Measurements from ENCODE around the gene TBX5.

TBX5 gene

DNA sequence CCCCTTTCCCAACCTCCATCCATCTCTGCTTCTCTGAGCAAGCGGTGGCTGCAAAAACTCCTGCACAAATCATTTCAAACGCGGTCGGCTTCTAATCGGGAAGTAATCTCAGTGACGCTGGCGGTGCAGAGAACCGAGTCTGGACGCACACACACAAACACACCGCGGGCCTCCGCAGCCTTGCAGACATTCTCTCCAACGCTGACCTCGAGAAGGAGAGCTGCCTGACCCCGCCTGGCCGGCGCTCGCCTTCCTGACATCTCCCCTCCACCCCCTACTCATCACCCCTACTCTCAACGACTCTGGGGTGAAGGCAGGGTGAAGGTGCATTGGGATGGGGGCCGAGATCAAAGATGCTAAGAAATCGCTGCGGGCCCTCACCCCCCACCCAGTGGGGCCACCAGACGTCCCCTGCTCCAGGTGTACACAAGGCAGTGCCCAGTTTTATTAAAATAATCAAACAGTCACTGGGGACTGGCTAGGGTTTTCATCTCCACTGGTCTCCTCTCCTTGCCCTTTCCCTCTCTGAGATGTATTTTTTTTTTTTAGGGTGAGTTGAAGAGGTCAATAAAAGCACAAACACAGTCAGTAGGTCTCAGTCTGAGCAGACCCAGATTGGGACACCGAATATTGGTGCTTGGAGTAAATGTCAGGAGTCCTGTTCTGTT, 506 bp upstream of the TBX5 start:
- no peak for DNase-seq (ENCODE audit: low read depth, low spot score)

DNA sequence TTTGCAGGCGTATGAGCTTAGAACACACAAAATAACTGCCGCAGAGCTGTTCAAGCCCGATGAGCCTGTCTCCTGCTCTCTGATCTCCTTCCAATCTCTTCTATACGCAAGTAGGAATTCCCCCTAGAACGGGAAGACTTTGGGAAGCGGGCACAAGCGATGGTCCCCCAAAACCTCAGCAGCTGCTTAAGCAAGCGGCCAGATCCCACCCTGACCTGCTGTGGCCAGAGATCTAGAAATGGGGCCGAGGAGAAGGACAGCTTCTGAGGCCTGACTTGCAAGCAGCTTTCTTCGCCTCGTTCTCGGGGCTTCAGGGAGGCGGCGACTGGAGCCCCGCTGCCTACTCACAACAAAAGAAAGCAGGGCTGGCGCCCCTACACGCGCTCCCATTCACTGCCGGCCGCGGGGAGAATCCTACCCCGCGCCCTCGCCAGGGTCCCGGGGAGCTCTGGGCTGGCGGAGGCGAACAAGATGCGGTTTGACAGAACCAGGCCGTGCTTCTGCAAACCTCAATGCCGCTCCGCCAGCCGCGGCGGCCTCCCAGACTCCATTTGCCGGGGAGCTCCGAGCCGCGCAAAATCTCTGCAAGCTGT, 922 bp downstream of the TBX5 start:
- no peak for DNase-seq (ENCODE audit: low read depth, low spot score)

DNA sequence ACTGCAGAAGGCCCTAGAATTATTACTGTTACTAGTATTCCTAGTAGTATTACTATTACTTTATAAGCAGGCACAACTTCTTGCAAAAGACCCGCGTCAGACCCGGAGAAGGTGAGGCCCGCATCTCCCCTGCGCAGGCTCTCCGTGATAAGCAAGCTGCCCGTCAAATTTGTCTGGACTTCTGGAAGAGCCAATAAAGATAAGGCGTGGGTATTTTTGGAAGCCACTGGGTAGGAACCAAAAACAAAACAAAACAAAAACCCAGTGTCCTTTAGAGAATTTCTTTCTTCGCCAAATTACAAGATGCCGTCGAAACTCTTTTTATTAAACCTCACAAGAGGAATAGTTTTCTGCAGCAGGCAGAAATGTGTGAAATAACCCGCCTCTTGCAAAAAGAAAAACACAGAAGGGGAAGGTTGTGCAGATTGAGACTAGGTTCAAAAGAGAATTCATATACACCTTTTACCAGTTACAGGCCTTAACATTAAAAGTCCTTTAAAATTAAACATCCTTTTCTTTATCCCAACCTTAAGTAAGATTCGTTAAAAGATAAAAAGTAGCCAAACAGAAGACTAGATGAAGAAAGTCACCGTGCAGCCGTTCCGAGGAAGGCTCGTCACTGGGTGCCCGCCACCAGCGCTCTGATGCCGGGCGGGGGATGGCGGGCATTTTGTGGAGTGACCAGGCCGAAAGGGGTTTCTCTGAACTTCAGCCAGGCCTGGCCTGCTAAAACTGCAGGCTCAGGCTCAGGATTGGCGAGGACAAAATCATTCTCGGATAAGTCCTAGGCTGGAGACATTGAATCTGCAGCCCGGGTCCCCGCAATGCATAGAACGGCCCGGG, 1.6 kb downstream of the TBX5 start:
- DNase-seq (ENCODE audit: low read depth, low spot score) = no peak

DNA sequence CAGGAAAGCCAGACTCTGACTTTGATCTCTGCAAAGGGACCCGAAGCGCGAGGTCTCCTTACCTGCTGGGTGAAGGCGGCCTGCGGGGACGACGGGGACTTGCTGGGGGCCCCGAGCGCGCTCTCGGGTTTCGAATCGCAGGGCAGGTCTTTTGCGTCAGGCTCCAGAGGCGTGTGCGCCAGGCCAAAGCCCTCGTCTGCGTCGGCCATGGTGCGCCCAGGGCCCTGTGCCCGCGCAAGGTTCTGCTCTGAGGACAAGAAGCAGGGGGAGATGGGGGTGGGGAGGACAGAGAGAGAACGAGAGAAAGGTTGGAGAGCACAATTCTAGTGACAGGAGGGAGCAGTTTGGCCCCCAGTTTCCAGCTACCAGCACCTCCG, 2.3 kb downstream of the TBX5 start:
- DNase-seq (ENCODE audit: low read depth, low spot score) = no peak

DNA sequence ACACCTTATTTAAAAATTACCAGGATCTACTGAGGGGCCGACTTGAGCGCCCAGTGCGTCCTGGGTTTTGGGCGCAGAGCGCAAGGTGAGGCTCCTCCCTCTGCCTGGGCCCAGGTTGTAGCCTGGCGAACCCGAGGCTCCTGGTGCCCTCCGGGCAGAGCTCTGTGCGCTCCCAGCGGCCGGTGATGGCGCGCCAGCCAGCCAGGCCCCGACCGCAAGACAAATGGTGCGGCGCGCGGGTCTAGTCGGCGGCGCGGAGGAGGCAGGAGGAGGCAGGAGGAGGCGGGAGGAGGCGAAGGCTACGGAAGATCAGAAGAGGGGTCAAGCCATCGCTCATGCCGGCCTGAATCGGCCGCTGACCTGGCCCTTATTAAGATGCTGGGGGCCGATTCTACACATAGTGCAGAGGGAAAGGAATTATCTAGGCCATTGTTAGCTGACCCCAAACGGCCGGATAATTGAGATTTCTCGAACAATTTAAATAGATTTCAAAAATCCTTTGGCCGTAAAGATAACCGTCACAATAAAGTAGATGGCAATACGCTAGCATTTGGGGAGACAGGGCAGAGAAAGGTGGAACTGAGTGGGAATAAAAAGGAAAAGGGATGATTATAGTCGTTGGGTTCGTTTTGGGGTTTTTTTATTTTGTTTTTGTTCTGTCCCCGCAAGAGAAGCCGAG, 2.8 kb downstream of the TBX5 start:
- DNase-seq (ENCODE audit: low read depth, low spot score) = no peak

- DNase-seq (ENCODE audit: low read depth, low spot score) = no peak
Measured at GRCh38 chr12:114402084-114402717, 3.7 kb downstream of the TBX5 start.

DNA sequence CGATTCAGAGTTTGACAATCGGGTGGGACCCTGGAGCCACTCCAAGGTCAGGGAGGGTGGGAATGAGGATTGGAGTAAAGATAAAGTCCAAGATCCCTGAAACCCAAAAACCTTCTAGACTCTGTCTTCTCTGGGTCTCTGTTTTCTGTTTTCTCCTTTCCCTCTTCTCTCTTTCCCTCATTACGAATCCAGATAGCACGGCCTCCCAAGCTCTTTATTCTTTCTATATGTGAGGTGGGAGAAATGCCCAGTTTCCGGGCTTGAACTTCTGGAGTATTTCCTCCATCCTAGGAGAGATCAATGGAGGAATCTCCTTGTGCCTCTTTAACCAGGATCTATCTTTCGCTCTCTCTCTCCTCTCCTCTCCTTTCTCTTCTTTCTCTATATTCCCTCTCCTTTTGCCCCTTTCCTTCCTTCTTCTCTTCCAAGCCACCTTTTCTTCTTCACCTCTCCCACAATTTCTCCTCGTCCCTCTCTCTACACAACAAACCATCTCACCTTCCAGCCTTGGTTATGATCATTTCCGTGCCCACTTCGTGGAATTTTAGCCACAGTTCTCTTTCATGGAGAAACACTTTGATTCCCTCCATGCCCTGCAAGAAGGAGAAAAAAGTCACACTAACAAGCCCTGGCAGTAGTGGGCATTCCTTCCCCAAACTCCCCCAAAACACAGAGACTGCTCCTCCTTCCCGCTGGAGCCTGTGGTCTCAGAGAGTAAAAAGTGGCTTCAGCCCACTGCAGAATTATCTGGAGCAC, 4.4 kb downstream of the TBX5 start:
- no peak for DNase-seq (ENCODE audit: low read depth, low spot score)

GRCh38 chr12:114400925-114401324, 5.0 kb downstream of the TBX5 start:
- DNase-seq (ENCODE audit: low read depth, low spot score) = no peak

- DNase-seq (ENCODE audit: low read depth, low spot score) = no peak
Measured at GRCh38 chr12:114400361-114400811, 5.6 kb downstream of the TBX5 start.

DNA sequence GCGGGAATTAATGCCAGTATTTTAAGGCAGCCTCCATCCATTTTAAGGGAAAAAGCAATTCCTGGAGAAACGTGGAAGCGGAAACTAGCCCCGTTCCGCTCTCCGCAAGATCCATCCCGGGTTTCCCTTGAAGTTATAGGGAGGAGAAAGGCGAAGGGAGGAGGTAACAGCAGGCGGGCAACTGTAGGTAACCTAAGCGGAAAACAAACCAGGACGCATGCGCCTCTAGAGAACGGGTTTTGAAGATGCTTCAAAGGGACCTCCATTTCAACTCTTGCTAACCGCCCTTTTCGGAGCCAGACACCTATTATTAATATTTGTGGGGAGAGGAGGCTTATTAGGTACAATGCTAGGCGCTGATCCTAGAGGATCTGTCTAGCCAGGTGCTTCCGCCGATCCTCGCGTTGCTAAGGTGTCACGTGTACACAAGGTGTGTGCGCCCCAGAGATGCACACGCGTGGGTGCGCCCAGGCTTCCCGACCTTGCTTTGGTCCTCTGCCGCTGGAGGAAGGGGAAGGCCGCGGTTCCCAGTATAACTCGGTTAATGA, 6.2 kb downstream of the TBX5 start:
- no peak for DNase-seq (ENCODE audit: low read depth, low spot score)

- no peak for DNase-seq (ENCODE audit: low read depth, low spot score)
Measured at GRCh38 chr12:114397978-114398881, 7.7 kb downstream of the TBX5 start.

GRCh38 chr12:114396869-114397719, 8.8 kb downstream of the TBX5 start:
- DNase-seq (ENCODE audit: low read depth, low spot score) = no peak

DNA sequence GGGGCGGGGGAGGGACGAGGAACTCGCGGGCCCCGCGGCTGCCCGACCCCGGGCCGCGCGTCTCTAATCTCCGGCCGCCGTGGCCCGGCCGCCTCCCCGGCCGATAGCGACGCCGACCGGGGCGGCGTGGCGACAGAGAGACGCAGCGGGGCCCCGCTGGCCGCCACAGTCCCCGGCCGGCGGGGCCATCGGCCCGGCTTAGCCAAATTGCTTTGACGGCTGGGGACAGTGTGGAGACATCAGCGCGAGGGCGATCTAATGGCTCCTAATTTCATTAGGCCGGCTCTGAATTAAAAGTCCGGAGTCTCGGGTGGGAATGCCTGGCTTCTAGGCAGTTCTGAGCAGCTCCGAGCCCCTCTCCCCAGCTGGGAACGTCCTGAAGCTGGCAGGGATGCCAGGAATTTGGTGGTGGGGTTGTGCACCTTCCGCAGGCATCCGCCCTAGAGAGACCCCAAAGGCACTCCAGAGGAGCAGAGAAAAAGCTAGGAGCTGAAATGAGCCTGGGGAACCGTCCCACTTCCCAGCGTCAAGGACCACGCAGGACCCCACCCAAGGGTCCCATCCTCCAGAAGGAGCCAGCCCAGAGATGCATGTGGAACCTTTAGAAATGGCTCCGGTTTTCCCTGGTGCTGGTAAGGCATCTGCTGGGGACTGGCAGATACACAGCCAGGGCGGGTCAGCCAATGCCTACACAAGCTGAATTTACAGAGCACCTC, 9.6 kb downstream of the TBX5 start:
- no peak for DNase-seq (ENCODE audit: low read depth, low spot score)

DNA sequence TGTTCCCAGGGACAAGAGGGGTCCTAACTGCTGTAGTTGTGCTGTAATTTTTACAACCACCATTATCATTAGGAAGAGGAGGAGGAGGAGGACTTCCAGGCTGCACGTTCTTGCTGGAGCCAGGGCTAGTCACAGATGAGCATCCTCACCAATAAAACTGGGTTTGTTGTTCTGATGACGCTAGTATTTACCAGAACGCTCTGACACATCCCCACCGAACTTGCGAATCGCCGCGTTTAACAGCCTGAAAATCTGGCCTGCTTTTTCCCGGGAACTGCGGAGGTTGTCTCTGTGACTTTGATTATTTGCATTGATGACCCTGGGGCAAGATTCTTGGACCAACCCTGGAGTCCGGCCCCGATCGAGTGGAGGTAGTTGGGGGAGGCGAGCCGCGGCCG, 10.2 kb downstream of the TBX5 start:
- DNase-seq (ENCODE audit: low read depth, low spot score) = no peak

DNA sequence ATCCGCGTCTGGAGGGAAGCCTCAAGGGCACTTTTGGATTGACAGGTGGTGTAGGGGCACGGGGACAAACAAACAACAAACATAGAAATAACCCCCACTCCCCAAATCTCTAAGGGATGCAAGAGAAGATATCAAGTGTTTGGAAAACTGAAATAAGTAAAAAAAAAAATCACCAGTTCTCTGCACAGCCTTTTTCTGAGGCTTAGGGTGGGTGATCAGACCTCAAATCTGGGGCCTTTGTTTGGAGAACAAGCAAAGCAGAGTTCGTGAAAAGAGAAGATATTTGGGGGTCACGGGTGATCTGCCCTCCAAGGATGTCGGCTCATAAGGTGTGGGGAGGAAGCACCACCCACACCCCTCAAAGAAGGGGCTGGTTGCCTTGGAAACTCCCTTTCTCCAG, 10.7 kb downstream of the TBX5 start:
- no peak for DNase-seq (ENCODE audit: low read depth, low spot score)

DNA sequence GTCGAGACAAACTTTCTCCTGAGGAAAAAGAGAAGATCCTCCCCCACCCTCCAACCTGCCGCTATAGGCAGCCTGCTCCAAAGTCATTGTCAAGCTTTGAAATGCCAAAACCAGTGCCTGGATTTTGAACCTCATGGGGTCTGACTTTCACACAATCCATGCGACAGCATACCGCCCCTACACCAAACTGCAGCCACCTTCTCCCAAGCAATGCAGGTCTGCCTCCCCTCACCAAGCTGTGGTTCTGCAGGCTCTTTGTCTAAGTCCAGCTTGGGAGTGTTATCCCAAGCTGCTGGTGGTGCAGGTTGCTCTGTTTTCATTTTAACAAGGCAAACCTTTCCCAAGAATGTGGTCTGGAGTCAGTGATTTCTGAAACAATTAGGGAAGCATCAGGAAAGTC, 12.4 kb downstream of the TBX5 start:
- no peak for DNase-seq (ENCODE audit: low read depth, low spot score)

DNA sequence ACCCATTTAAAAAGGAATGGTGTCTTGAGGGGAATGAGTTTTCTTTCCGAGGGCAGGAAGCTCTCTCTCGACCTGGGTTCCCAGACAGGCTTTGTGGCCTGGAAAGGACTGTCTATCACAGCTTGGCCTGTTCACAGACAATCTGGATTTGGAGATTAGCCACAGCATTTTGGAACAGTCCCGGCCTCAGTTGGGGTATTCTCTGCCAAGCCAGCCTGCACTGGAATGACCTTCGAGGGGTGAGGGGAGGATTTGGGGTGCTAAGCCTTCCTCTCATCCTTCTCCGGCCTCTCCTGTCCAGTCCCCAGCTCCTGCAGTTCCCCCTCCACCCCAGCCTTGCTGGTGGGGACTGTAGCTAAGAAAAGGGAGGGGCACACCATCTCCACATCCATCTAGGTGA, 13.0 kb downstream of the TBX5 start:
- no peak for DNase-seq (ENCODE audit: low read depth, low spot score)

DNA sequence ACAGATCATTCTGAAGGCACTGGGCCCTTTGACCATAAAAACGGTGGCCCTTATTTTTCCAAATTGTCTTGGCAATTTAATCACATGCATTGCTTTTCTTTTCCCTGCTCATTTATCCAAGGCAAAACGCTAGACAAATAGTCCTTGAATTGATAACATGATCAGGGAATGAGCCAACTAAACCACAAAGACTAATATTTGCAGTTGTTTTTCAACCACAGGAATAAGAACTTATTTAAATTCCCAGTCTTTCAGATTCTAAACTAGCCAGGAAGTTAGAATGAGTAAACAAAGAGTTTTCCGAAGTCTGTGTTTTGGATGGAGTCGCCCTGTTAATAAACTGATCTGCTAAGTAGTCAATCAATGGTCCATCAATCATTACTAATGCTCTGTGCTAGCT, 14.9 kb downstream of the TBX5 start:
- DNase-seq (ENCODE audit: low read depth, low spot score) = no peak
